C4-2B (cell line): ENCODE results near the gene APMAP.

Experiments
- ZFX ChIP-seq: fragments of 450-650 bp; IDR thresholded peaks from 2 replicates; pipeline ENCODE4 v1.6.1; 2017
- TF ChIP-seq, protein P1 (sequence below): fragments of 450-650 bp; conservative IDR thresholded peaks from 2 replicates; pipeline ENCODE4 v1.5.1; 2017; ENCODE audit warnings: mild to moderate bottlenecking

DNA sequence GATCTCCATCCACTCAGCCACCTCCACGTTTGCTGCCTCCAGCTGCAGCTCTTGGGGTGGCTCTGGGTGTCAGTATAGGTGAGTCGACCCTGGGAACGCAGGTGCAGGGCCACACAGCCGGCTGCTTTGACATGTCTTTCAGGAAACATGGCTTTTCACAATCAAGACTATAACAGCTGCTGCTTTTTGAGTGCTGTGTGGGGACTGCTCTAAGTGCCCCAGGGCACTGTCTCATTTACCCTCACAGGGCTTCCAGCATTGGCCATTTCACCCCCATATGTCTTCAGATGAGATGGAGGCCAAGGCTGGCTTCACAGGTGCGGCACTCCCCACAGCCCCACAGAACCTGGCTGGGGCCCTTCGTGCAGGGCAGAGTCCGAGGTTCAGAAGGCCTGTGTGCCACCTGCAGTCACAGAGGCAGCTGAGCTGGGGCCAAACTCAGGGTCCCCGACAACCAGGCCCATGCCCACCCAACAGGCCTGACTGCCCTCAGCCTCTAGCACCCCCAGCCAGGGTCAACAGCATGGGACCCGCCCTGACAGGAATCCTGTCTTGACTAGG, 58.4 kb downstream of the APMAP start:
- TF ChIP-seq, protein P1, sequence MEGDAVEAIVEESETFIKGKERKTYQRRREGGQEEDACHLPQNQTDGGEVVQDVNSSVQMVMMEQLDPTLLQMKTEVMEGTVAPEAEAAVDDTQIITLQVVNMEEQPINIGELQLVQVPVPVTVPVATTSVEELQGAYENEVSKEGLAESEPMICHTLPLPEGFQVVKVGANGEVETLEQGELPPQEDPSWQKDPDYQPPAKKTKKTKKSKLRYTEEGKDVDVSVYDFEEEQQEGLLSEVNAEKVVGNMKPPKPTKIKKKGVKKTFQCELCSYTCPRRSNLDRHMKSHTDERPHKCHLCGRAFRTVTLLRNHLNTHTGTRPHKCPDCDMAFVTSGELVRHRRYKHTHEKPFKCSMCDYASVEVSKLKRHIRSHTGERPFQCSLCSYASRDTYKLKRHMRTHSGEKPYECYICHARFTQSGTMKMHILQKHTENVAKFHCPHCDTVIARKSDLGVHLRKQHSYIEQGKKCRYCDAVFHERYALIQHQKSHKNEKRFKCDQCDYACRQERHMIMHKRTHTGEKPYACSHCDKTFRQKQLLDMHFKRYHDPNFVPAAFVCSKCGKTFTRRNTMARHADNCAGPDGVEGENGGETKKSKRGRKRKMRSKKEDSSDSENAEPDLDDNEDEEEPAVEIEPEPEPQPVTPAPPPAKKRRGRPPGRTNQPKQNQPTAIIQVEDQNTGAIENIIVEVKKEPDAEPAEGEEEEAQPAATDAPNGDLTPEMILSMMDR: no peak
- TF ChIP-seq ZFX: no peak
